Lung (tissue), 12 donors: Measurements from ENCODE around the gene MYO3A. TPM values are rescaled to one million over a fixed set of nuclear protein-coding genes. Genes with fewer than 3 reads are reported as not detected.

Experiments used
- ATAC-seq: fragments of 200-7000 bp; cut with Tn5 transposase; one replicate; pipeline ENCODE4 v1.9.1; 2020; ENCODE audit warnings: moderate number of reproducible peaks; ENCODE audit not compliant: insufficient read depth, low FRiP score
- DNase-seq, 3 donors: peaks; one replicate each; pipeline ENCODE4 v3.0.0-alpha.2; 2013 to 2017
- H3K27ac ChIP-seq, 2 donors: one replicate each; pipeline ENCODE4 v1.5.1; 2013; ENCODE audit warnings: mild to moderate bottlenecking in 2 of 2, moderate library complexity in 2 of 2, control low read depth in 1 of 2, inconsistent platforms in 1 of 2, low read depth in 1 of 2, low read length in 1 of 2
- H3K27me3 ChIP-seq, 3 donors: one replicate each; pipeline ENCODE4 v1.5.1; 2013; ENCODE audit warnings: low read length in 2 of 3; ENCODE audit not compliant: control insufficient read depth in 3 of 3, insufficient read depth in 3 of 3
- H3K36me3 ChIP-seq, 4 donors: one replicate each; pipeline ENCODE4 v1.5.1; 2013; ENCODE audit warnings: low read length in 4 of 4, mild to moderate bottlenecking in 1 of 4, moderate library complexity in 1 of 4; ENCODE audit not compliant: control insufficient read depth in 4 of 4, insufficient read depth in 4 of 4
- H3K4me1 ChIP-seq, 5 donors: one replicate each; pipeline ENCODE4 v1.5.1; 2013; ENCODE audit warnings: low read length in 5 of 5, mild to moderate bottlenecking in 2 of 5, moderate library complexity in 1 of 5; ENCODE audit not compliant: control insufficient read depth in 5 of 5, insufficient read depth in 5 of 5
- H3K4me3 ChIP-seq: one replicate; pipeline ENCODE4 v1.5.1; 2013; ENCODE audit warnings: mild to moderate bottlenecking, control low read depth, moderate library complexity
- H3K9ac ChIP-seq, 2 donors: one replicate each; pipeline ENCODE4 v1.5.1; 2013; ENCODE audit warnings: low read length in 2 of 2, control low read depth in 1 of 2; ENCODE audit not compliant: insufficient read depth in 1 of 2
- H3K9me3 ChIP-seq, 4 donors: one replicate each; pipeline ENCODE4 v1.5.1; 2013; ENCODE audit warnings: low read length in 3 of 4, mild to moderate bottlenecking in 1 of 4, moderate library complexity in 1 of 4; ENCODE audit not compliant: control insufficient read depth in 4 of 4, insufficient read depth in 3 of 4
- WGBS, 2 donors: extraction: QIAGEN DNeasy Blood & Tissue Kit; methylation state at CpG; one replicate each; pipeline ENCODE4 v1.1.7; 2013; 5-methylcytosine and 5-hydroxymethylcytosine counted together
- polyA plus RNA-seq, 2 donors: library from polyadenylated mRNA; stranded (reverse); fragments of 200-250 nt; gene quantifications; one replicate each; pipeline ENCODE4 v1.2.1, GENCODE V29; 2013
- total RNA-seq, 2 donors: library from RNA; depleted of rRNA in 1 of 2; stranded (reverse); fragments of >200 nt in 1 of 2; gene quantifications; one replicate each; pipeline ENCODE4 v1.2.1, GENCODE V29; 2014 to 2021
- TF ChIP-seq, protein P1 (sequence below): IDR thresholded peaks from 2 replicates; pipeline ENCODE4 v1.5.1; 2012; ENCODE audit warnings: mild to moderate bottlenecking; ENCODE audit errors: control extremely low read depth, extremely low read depth
- donor health status: control.
- donor health status: control.
- donor health status: Bipolar disorder and iron deficiency.
- donor health status: healthy.
- donor health status: DM: yes; HTN: yes; CAD: no.

Gene MYO3A
- total and polyA plus RNA-seq, 4 donors: 0.08 to 5.7 (median 0.34) TPM

- Histone ChIP-seq H3K27ac (no peak overlapping the region), H3K36me3 (no peaks in the 10 kb centered on the region), H3K9ac (no peak overlapping the region), H3K9me3 (peaks cover 0 to 10% (median 4%) of the 10 kb centered on the region in 4 donors), H3K4me3 (no peak overlapping the region), H3K27me3 (no peaks in the 10 kb centered on the region), H3K4me1 (no peaks in the 10 kb centered on the region)
- WGBS, 2 donors: 83 to 86% methylated on average over 5 of the region's 5 CpGs
- TF ChIP-seq, protein P1, sequence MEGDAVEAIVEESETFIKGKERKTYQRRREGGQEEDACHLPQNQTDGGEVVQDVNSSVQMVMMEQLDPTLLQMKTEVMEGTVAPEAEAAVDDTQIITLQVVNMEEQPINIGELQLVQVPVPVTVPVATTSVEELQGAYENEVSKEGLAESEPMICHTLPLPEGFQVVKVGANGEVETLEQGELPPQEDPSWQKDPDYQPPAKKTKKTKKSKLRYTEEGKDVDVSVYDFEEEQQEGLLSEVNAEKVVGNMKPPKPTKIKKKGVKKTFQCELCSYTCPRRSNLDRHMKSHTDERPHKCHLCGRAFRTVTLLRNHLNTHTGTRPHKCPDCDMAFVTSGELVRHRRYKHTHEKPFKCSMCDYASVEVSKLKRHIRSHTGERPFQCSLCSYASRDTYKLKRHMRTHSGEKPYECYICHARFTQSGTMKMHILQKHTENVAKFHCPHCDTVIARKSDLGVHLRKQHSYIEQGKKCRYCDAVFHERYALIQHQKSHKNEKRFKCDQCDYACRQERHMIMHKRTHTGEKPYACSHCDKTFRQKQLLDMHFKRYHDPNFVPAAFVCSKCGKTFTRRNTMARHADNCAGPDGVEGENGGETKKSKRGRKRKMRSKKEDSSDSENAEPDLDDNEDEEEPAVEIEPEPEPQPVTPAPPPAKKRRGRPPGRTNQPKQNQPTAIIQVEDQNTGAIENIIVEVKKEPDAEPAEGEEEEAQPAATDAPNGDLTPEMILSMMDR: no peak
- ATAC-seq: no peak
- no peak for DNase-seq
These were observed 38.2 kb upstream of the MYO3A start for GRCh38 chr10:25895856-25896255.

DNA sequence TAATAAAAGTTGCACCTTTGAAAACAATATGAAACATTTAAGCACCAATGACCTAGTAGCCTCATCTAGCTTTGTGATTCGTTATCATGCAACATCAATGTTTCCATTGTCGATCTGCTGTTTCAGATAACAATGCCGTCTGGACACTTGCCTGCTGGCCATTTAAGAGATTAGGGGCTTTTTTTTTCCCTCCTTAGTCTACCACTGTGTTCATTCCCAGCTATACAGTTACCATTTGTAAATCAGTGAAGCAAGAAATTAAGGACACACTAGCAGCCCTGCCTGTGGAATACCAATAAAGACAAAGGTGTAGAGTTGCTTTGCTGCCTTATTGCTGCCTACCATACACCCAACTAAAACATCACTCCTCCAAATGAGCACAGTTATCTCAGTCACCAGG, 37.6 kb upstream of the MYO3A start:
- no peak for DNase-seq
- H3K27ac ChIP-seq: no peak overlapping the region
- ATAC-seq: no peak
- H3K27me3 ChIP-seq: no peaks in the 10 kb centered on the region
- H3K9me3 ChIP-seq: peaks cover 0 to 11% (median 4%) of the 10 kb centered on the region in 4 donors
- 55 to 67% methylated on average over 3 of the region's 3 CpGs for WGBS, 2 donors
- no peak overlapping the region for H3K4me3 ChIP-seq
- H3K4me1 ChIP-seq: no peaks in the 10 kb centered on the region
- no peak overlapping the region for H3K9ac ChIP-seq
- H3K36me3 ChIP-seq: no peaks in the 10 kb centered on the region
- TF ChIP-seq, protein P1: no peak

DNA sequence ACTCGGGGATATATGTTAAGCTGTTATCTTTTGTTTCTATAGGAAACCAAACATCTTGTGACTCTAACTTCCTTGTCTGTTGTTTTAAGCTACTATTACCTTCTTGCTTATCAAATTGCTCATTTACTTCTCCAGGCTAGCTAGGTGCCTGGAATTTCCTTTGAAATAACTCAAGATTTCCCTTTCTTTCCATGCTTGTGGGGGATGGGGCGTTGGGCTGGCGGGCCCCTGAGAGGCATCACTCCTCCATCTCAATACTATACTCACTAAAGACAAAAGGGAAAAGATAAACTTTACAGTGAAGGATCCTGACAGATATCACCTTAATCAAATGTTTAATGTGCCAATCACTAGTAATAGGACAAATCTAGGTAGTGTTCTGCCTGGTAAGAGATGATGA, 34.7 kb upstream of the MYO3A start:
- H3K4me3 ChIP-seq: no peak overlapping the region
- H3K9ac ChIP-seq: no peak overlapping the region
- 56 to 57% methylated on average over 3 of the region's 3 CpGs for WGBS, 2 donors
- no peaks in the 10 kb centered on the region for H3K4me1 ChIP-seq
- H3K9me3 ChIP-seq: peaks cover 0 to 3% (median 0%) of the 10 kb centered on the region in 4 donors
- no peaks in the 10 kb centered on the region for H3K27me3 ChIP-seq
- H3K27ac ChIP-seq: no peak overlapping the region
- H3K36me3 ChIP-seq: no peaks in the 10 kb centered on the region
- ATAC-seq: no peak
- no peak for DNase-seq
- TF ChIP-seq, protein P1: no peak

DNA sequence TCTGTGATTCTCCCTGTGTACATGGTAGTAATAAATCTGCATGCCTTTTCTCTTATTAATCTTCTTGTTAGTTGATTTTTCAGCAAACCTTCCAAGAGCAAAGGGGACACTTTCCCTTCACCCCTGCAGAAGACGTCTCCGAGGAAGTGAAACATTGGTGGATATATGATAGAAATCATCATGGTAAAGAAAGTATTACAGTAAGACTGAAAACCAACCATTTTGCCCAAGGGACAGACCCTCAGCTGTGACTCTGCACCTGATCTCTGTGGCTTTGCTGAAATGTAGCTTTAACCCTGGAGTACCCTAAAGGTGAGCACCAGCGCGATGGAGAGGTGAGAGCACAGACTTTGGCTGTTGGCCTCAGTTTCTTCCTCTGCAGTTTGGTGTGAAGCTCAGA, 32.8 kb upstream of the MYO3A start:
- Histone ChIP-seq H3K4me1 (no peaks in the 10 kb centered on the region), H3K36me3 (no peaks in the 10 kb centered on the region), H3K9ac (no peak overlapping the region), H3K4me3 (no peak overlapping the region), H3K9me3 (peaks cover 0 to 3% (median 0%) of the 10 kb centered on the region in 4 donors), H3K27me3 (no peaks in the 10 kb centered on the region), H3K27ac (no peak overlapping the region)
- WGBS, 2 donors: 94 to 95% methylated on average over 4 of the region's 4 CpGs
- no peak for ATAC-seq
- TF ChIP-seq, protein P1: no peak
- no peak for DNase-seq
